GM19468 (cell line): ENCODE results near the gene PSPN.
"Not testable (repeated sequence)": the region's sequence is repeated elsewhere in the genome, so short reads cannot be mapped to it uniquely, and the experiment has no call there.

Source experiments
- ATAC-seq: cut with Tn5 transposase; IDR thresholded peaks from one replicate; pipeline ENCODE4 v1.9.1; 2021; ENCODE audit warnings: mild to moderate bottlenecking, moderate library complexity, moderate number of reproducible peaks; ENCODE audit not compliant: unreplicated experiment; ENCODE audit errors: extremely low read depth

The PSPN gene

GRCh38 chr19:6406401-6406800 lies 30.7 kb upstream of the PSPN start:
- ATAC-seq: no peak

GRCh38 chr19:6402837-6403608 lies 27.3 kb upstream of the PSPN start:
- ATAC-seq: no peak

- no peak for ATAC-seq
Measured at GRCh38 chr19:6402058-6402457, 26.3 kb upstream of the PSPN start.

- ATAC-seq: not testable (repeated sequence)
Measured at GRCh38 chr19:6400062-6400944, 24.6 kb upstream of the PSPN start.

GRCh38 chr19:6396305-6396704 lies 20.6 kb upstream of the PSPN start:
- no peak for ATAC-seq

GRCh38 chr19:6394831-6395230 lies 19.1 kb upstream of the PSPN start:
- no peak for ATAC-seq

- ATAC-seq: no peak
Measured at GRCh38 chr19:6393983-6394412, 18.3 kb upstream of the PSPN start.

- peak; percentile 64 for ATAC-seq
Measured at GRCh38 chr19:6393074-6393982, 17.6 kb upstream of the PSPN start, which contains the start of gene GTF2F1. Gene GTF2F1, minus strand, starts transcription at chr19:6393164. Its CDS starts 169 bp downstream, at chr19:6392995.

GRCh38 chr19:6392221-6393073 lies 16.7 kb upstream of the PSPN start:
- ATAC-seq: no peak

GRCh38 chr19:6387372-6387771 lies 11.6 kb upstream of the PSPN start:
- no peak for ATAC-seq

GRCh38 chr19:6384381-6384780 lies 8.6 kb upstream of the PSPN start:
- ATAC-seq: no peak

GRCh38 chr19:6383188-6383587 lies 7.5 kb upstream of the PSPN start:
- no peak for ATAC-seq

GRCh38 chr19:6381030-6381750 lies 5.5 kb upstream of the PSPN start:
- ATAC-seq: no peak

GRCh38 chr19:6379744-6380143 lies 4.0 kb upstream of the PSPN start:
- ATAC-seq: no peak

GRCh38 chr19:6378486-6378885 lies 2.8 kb upstream of the PSPN start:
- ATAC-seq: no peak

- ATAC-seq: no peak
Measured at GRCh38 chr19:6378041-6378440, 2.3 kb upstream of the PSPN start.

GRCh38 chr19:6376512-6377190 lies 918 bp upstream of the PSPN start:
- no peak for ATAC-seq
